ENCODE data around the gene USP24.

The USP24 gene

DNA sequence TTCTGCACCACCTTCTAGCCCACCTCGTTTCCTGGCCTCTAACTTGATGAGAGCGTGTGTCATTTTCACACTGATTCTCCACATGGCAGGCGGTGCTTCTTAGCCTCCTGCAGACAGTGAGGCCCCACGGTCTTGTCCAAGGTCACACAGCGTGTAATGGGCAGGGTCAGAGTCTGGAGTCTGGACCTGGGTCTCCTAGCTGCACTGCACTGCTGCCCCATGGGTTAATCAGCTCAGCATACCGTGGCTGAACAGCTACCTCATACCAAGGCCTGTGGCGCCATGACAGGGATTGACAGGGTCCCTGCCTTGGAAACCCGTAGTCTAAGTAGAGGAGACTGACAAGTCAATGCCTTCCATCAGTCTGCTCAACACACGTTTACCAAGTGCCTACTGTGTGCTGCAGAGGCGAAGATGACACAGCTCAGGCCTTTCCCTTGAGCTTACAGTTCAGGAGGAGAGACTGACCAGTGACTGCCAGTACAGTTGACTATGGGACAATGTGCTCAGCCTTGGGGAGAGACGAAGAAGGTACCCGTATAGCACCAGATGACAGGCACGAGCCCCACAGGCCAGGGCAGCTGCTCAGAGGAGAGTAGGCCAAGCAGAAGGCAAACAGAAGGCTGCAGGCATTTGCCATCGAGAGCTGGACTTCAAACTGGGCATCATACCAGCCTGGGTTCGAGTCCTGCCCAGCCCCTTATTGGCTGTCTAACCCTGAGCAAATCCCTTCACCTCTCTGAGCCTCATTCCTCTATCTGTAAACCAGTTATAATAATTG lies 170.4 kb downstream of the USP24 start:
- no peaks in the 10 kb centered on the region for H3K9me3 ChIP-seq (ENCODE audit: control extremely low read depth in 1 of 5, control insufficient read depth in 4 of 5, insufficient read depth in 2 of 5, low read depth in 1 of 5, low read length in 4 of 5)
- WGBS (ENCODE audit: insufficient coverage): 97% methylated on average over 13 of the region's 15 CpGs
- DNase-seq: no peak
- H3K4me1 ChIP-seq (ENCODE audit: control extremely low read depth in 1 of 4, control insufficient read depth in 4 of 4, insufficient read depth in 4 of 4, low read length in 3 of 4): peaks cover 0 to 9% (median 3%) of the 10 kb centered on the region in 4 experiments
- CTCF ChIA-PET: no interaction called here
- no peaks in the 10 kb centered on the region for H3K36me3 ChIP-seq (ENCODE audit: control insufficient read depth in 4 of 4, insufficient read depth in 4 of 4, low read length in 3 of 4)
- H3K4me3 ChIP-seq (ENCODE audit: control insufficient read depth in 1 of 7, extremely low read depth in 1 of 7, insufficient read depth in 4 of 7, low read depth in 2 of 7, low read length in 6 of 7): no peak overlapping the region
- H3K27ac ChIP-seq (ENCODE audit: insufficient read depth in 1 of 2, low read depth in 1 of 2, low read length in 2 of 2, poor library complexity in 1 of 2, severe bottlenecking in 2 of 2): no peak overlapping the region
- H3K27me3 ChIP-seq (replicated peaks in 2 of 5; ENCODE audit: control insufficient read depth in 4 of 5, insufficient read depth in 5 of 5, low read length in 4 of 5): peaks cover 0 to 30% (median 21%) of the 10 kb centered on the region in 5 experiments
- POLR2A ChIA-PET: no interaction called here

- CTCF ChIA-PET: no interaction called here
- peaks cover 0 to 16% (median 10%) of the 10 kb centered on the region in 4 experiments for H3K4me1 ChIP-seq (ENCODE audit: control extremely low read depth in 1 of 4, control insufficient read depth in 4 of 4, insufficient read depth in 4 of 4, low read length in 3 of 4)
- POLR2A ChIA-PET: no interaction called here
- no peak overlapping the region for H3K27ac ChIP-seq (ENCODE audit: insufficient read depth in 1 of 2, low read depth in 1 of 2, low read length in 2 of 2, poor library complexity in 1 of 2, severe bottlenecking in 2 of 2)
- H3K9me3 ChIP-seq (ENCODE audit: control extremely low read depth in 1 of 5, control insufficient read depth in 4 of 5, insufficient read depth in 2 of 5, low read depth in 1 of 5, low read length in 4 of 5): no peaks in the 10 kb centered on the region
- H3K4me3 ChIP-seq (ENCODE audit: control insufficient read depth in 1 of 7, extremely low read depth in 1 of 7, insufficient read depth in 4 of 7, low read depth in 2 of 7, low read length in 6 of 7): no peak overlapping the region
- H3K27me3 ChIP-seq (replicated peaks in 2 of 5; ENCODE audit: control insufficient read depth in 4 of 5, insufficient read depth in 5 of 5, low read length in 4 of 5): peaks cover 2 to 41% (median 26%) of the 10 kb centered on the region in 5 experiments
- no peak for DNase-seq
- H3K36me3 ChIP-seq (ENCODE audit: control insufficient read depth in 4 of 4, insufficient read depth in 4 of 4, low read length in 3 of 4): no peaks in the 10 kb centered on the region
- 98% methylated on average over 8 of the region's 9 CpGs for WGBS (ENCODE audit: insufficient coverage)
These were observed 171.4 kb downstream of the USP24 start for GRCh38 chr1:55043726-55044125.

DNA sequence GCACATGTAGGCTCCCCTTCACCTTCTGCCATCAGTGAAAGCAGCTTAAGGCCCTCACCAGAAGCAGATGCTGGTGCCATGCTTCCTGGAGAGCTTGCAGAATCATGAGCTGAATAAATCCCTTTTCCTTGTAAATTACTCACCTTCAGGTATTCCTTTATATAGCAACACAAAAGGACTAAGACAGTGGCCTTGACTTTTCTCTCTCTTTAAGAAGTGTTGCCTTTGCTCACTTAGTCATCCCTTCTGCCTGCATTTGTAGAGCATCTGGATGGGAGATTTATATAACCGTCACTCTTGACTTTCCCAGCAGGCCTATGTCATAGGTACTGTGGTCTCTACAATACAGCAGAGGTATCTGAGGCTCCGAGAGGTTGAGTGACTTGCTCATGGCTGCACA lies 172.2 kb downstream of the USP24 start:
- POLR2A ChIA-PET: no interaction called here
- Histone ChIP-seq H3K36me3 (ENCODE audit: control insufficient read depth in 4 of 4, insufficient read depth in 4 of 4, low read length in 3 of 4) (no peaks in the 10 kb centered on the region), H3K4me1 (ENCODE audit: control extremely low read depth in 1 of 4, control insufficient read depth in 4 of 4, insufficient read depth in 4 of 4, low read length in 3 of 4) (peaks cover 0 to 16% (median 10%) of the 10 kb centered on the region in 4 experiments), H3K27me3 (replicated peaks in 2 of 5; ENCODE audit: control insufficient read depth in 4 of 5, insufficient read depth in 5 of 5, low read length in 4 of 5) (peaks cover 5 to 48% (median 31%) of the 10 kb centered on the region in 5 experiments), H3K9me3 (ENCODE audit: control extremely low read depth in 1 of 5, control insufficient read depth in 4 of 5, insufficient read depth in 2 of 5, low read depth in 1 of 5, low read length in 4 of 5) (no peaks in the 10 kb centered on the region), H3K4me3 (ENCODE audit: control insufficient read depth in 1 of 7, extremely low read depth in 1 of 7, insufficient read depth in 4 of 7, low read depth in 2 of 7, low read length in 6 of 7) (no peak overlapping the region), H3K27ac (ENCODE audit: insufficient read depth in 1 of 2, low read depth in 1 of 2, low read length in 2 of 2, poor library complexity in 1 of 2, severe bottlenecking in 2 of 2) (no peak overlapping the region)
- DNase-seq: no peak
- WGBS (ENCODE audit: insufficient coverage): 100% methylated on average over 2 of the region's 2 CpGs
- CTCF ChIA-PET: no interaction called here

DNA sequence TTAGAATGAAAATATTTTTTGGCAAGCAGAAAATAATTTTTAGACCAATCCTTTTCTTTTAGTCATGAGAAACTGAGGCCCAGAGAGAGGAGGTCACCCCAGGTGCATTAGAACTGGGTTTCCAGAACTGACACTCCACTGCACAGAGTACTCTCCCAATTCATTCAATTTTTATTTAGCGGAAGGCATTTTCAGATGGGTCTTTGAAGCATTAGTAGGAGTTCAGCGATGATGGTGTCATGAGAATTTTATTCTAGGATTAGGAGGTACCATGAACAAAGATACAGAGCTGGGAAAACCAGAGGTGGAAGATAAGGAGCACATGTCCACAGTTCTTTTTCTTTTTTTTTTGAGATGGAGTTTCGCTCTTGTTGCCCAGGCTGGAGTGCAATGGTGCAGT lies 173.6 kb downstream of the USP24 start:
- H3K9me3 ChIP-seq (ENCODE audit: control extremely low read depth in 1 of 5, control insufficient read depth in 4 of 5, insufficient read depth in 2 of 5, low read depth in 1 of 5, low read length in 4 of 5): no peaks in the 10 kb centered on the region
- H3K4me3 ChIP-seq (ENCODE audit: control insufficient read depth in 1 of 7, extremely low read depth in 1 of 7, insufficient read depth in 4 of 7, low read depth in 2 of 7, low read length in 6 of 7): no peak overlapping the region
- H3K27me3 ChIP-seq (replicated peaks in 2 of 5; ENCODE audit: control insufficient read depth in 4 of 5, insufficient read depth in 5 of 5, low read length in 4 of 5): peaks cover 5 to 62% (median 41%) of the 10 kb centered on the region in 5 experiments
- 80% methylated on average over 1 of the region's 3 CpGs for WGBS (ENCODE audit: insufficient coverage)
- no peak for DNase-seq
- ChIA-PET CTCF (no interaction called here), POLR2A (no interaction called here)
- H3K4me1 ChIP-seq (ENCODE audit: control extremely low read depth in 1 of 4, control insufficient read depth in 4 of 4, insufficient read depth in 4 of 4, low read length in 3 of 4): peaks cover 0 to 16% (median 10%) of the 10 kb centered on the region in 4 experiments
- no peaks in the 10 kb centered on the region for H3K36me3 ChIP-seq (ENCODE audit: control insufficient read depth in 4 of 4, insufficient read depth in 4 of 4, low read length in 3 of 4)
- H3K27ac ChIP-seq (ENCODE audit: insufficient read depth in 1 of 2, low read depth in 1 of 2, low read length in 2 of 2, poor library complexity in 1 of 2, severe bottlenecking in 2 of 2): no peak overlapping the region

- no peak overlapping the region for H3K4me3 ChIP-seq (ENCODE audit: control insufficient read depth in 1 of 7, extremely low read depth in 1 of 7, insufficient read depth in 4 of 7, low read depth in 2 of 7, low read length in 6 of 7)
- no peak overlapping the region for H3K27ac ChIP-seq (ENCODE audit: insufficient read depth in 1 of 2, low read depth in 1 of 2, low read length in 2 of 2, poor library complexity in 1 of 2, severe bottlenecking in 2 of 2)
- ChIA-PET CTCF (interaction anchor here (0.9 to 1.7 kb wide), 2 partner anchors 19 to 96 kb away, joined by 3 read pairs; no protein-coding TSS in a partner anchor), POLR2A (no interaction called here)
- no peaks in the 10 kb centered on the region for H3K36me3 ChIP-seq (ENCODE audit: control insufficient read depth in 4 of 4, insufficient read depth in 4 of 4, low read length in 3 of 4)
- no peak for DNase-seq
- peaks cover 0 to 16% (median 10%) of the 10 kb centered on the region in 4 experiments for H3K4me1 ChIP-seq (ENCODE audit: control extremely low read depth in 1 of 4, control insufficient read depth in 4 of 4, insufficient read depth in 4 of 4, low read length in 3 of 4)
- no peaks in the 10 kb centered on the region for H3K9me3 ChIP-seq (ENCODE audit: control extremely low read depth in 1 of 5, control insufficient read depth in 4 of 5, insufficient read depth in 2 of 5, low read depth in 1 of 5, low read length in 4 of 5)
- H3K27me3 ChIP-seq (replicated peaks in 2 of 5; ENCODE audit: control insufficient read depth in 4 of 5, insufficient read depth in 5 of 5, low read length in 4 of 5): peaks cover 5 to 67% (median 44%) of the 10 kb centered on the region in 5 experiments
- WGBS (ENCODE audit: insufficient coverage): 66% methylated on average over 5 of the region's 5 CpGs
These were observed 174.2 kb downstream of the USP24 start for GRCh38 chr1:55040933-55041494.

- H3K4me3 ChIP-seq (ENCODE audit: control insufficient read depth in 1 of 7, extremely low read depth in 1 of 7, insufficient read depth in 4 of 7, low read depth in 2 of 7, low read length in 6 of 7): peak overlapping the region in 2 of 7 experiments; percentile 48 to 51
These were observed 174.9 kb downstream of the USP24 start for GRCh38 chr1:55040083-55040932.

More at GRCh38 chr1:55040083-55040932, 174.9 kb downstream of the USP24 start:
- peak in 2 of 3 donors; percentile 14 to 26 for DNase-seq
- ChIA-PET CTCF (interaction anchor here (0.9 to 1.7 kb wide), 2 partner anchors 18 to 96 kb away, joined by 3 read pairs; no protein-coding TSS in a partner anchor), POLR2A (no interaction called here)
- H3K4me1 ChIP-seq (ENCODE audit: control extremely low read depth in 1 of 4, control insufficient read depth in 4 of 4, insufficient read depth in 4 of 4, low read length in 3 of 4): peaks cover 0 to 16% (median 10%) of the 10 kb centered on the region in 4 experiments
- H3K9me3 ChIP-seq (ENCODE audit: control extremely low read depth in 1 of 5, control insufficient read depth in 4 of 5, insufficient read depth in 2 of 5, low read depth in 1 of 5, low read length in 4 of 5): no peaks in the 10 kb centered on the region
- peaks cover 5 to 70% (median 44%) of the 10 kb centered on the region in 5 experiments for H3K27me3 ChIP-seq (replicated peaks in 2 of 5; ENCODE audit: control insufficient read depth in 4 of 5, insufficient read depth in 5 of 5, low read length in 4 of 5)
- no peaks in the 10 kb centered on the region for H3K36me3 ChIP-seq (ENCODE audit: control insufficient read depth in 4 of 4, insufficient read depth in 4 of 4, low read length in 3 of 4)
- WGBS (ENCODE audit: insufficient coverage): 19% methylated on average over 42 of the region's 49 CpGs
- no peak overlapping the region for H3K27ac ChIP-seq (ENCODE audit: insufficient read depth in 1 of 2, low read depth in 1 of 2, low read length in 2 of 2, poor library complexity in 1 of 2, severe bottlenecking in 2 of 2)

Measured in common myeloid progenitor, CD34-positive (primary cell).